GM18951 (cell line): ENCODE measurements around the gene PUS3.

Source experiments
- POLR2A ChIP-seq: IDR thresholded peaks from 4 replicates; pipeline ENCODE4 v1.6.1; 2011; ENCODE audit warnings: mild to moderate bottlenecking; ENCODE audit not compliant: insufficient read length, insufficient read depth; ENCODE audit errors: extremely low read depth
- in situ Hi-C: fragments of 300-500 bp; cut with MboI; formaldehyde crosslinking; loops from one replicate; pipeline ENCODE4 v1.12.0; 2022; ENCODE audit warnings: low sequenced_read_pairs, mixed read lengths, inconsistent platforms; ENCODE audit not compliant: unreplicated experiment

Gene PUS3

GRCh38 chr11:125945011-125945796 lies 42.2 kb upstream of the PUS3 start:
- in situ Hi-C loops = no loop called here
- no peak for TF ChIP-seq POLR2A

DNA sequence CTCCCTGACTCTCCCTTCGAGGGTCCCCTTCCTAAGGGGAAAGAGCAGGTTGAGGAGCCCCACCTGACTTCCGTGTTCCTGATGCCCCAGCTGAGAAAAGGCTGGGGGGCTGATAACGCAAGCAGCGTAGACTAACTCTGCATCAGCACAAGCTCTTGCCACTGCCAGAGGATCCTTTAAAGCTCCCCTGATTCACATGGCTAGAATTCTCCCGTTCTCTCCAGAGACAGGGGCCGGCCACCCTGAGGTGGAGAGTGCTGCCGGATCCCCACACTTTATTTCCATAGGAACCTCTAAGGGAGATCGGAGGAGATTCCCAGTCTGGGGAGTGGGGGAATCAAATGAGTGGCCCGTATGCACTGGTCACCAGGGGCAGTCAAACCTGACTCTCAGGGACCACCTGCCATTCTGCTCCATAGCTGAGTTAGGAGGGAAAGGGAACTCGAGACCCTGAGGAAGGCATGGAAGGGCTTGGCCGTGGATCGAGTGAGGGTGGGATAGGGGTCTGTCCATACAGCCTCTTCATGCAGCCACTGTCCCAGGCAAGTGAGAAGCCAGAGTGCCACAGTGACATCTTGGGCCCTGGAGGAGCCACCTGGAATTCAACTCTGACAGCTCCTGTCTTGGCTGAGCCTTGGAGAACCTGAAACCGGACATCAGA lies 41.5 kb upstream of the PUS3 start:
- no peak for TF ChIP-seq POLR2A
- in situ Hi-C loops = no loop called here

GRCh38 chr11:125943661-125944349 lies 40.8 kb upstream of the PUS3 start:
- in situ Hi-C loops = no loop called here
- no peak for TF ChIP-seq POLR2A

DNA sequence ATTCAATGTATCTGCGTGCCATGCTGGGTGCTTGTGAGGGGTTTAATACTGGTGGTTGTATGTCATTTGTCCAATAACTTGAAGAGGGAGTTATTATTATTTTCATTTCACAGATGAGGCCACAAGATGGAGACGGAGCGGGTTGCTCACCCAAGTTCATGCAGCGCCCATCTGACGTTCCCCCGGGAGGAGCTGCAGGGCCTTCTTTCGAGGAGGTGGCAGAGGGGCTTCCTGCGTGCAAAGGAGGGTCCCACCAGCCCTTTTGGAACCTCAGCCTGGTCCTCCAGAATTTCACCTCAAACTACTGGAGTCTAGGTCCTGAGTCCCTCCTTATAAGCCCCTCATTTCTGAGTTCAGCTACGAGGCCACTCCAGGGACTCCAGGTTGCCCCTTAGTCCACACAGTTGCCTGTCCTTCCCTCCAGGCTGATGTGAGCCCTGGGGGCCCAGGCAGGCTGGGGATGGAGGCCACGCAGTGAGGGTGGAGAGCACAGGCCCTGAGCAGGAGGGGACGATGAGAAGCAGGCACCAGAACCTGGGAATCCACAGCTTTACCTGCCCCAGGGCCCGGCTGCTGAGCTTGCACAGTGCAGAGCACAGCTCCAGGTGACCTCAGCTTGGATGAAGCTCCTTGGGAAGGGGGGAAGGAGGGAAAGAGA lies 39.9 kb upstream of the PUS3 start:
- in situ Hi-C loops = no loop called here
- TF ChIP-seq POLR2A = no peak

DNA sequence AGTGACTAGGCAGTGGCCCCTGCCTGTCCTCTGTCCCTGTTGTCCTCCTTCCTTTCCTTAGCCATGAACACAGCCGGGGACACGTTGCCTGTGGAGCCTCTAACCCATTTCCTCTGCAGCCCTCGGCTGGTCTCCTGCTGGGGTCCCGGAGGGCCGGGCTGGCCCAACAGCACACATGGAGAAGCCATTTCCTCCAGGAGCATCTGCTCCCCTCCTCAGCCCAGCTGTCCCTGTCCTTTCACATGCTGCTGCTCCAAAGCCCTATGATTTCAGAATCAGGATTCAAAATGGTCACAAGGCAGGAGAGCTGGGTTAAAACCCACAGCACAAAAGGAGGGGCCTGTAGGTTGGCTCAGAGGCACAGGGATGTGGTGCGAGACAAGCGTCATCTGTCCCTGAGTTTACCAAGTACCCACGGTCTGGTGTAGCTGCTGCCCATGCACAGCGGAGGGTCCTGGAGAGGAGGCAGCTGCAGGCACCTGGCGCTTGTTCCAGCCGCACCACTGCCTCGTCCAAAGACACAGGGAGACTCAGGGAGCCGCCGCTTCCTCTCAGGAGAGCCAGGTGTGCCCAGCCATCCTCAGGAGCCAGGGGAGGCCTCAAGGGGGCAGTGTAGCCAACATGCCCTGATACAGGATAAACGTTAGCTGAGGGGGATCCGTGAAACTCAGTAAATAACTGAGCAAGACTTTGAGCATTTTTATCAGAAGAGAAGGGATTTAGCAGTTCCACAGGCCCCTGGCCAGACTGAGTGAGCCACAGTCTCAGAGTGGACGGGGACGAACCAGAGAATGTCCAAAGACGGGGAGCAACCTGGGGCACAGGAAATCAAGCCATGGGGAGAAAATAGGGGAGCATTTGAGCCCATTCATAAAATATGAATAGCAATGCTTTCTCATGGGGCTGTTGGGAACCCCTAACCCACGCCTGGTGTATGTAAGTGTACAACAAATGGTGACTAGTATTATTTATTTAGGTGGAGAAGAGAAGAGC lies 38.9 kb upstream of the PUS3 start:
- no peak for TF ChIP-seq POLR2A
- in situ Hi-C loops = no loop called here

- TF ChIP-seq POLR2A = no peak
- in situ Hi-C loops = no loop called here
Measured at GRCh38 chr11:125941267-125941618, 38.2 kb upstream of the PUS3 start.

DNA sequence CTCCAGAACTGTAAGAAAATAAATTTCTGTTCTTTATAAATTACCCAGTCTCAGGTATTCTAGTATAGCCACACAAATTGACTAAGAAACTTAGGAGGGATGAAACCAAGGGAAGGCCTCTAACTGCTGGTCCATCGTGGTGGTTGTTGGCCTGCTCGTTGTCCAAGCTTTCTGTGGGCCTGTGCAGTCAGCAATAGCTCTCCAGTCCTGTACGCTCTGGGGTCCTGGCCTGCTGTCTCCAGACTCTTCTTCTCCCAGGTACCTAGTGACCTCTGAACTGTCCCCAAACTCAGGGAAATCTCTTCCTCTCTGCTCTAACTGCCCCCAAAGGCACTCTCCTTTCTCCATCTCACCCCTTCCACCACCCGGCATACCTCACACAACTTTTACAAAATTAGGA lies 37.1 kb upstream of the PUS3 start:
- in situ Hi-C loops = no loop called here

GRCh38 chr11:125939081-125939521 lies 36.1 kb upstream of the PUS3 start:
- in situ Hi-C loops = no loop called here

More for the DNA sequence above, 37.1 kb upstream of the PUS3 start:
- TF ChIP-seq POLR2A = no peak

DNA sequence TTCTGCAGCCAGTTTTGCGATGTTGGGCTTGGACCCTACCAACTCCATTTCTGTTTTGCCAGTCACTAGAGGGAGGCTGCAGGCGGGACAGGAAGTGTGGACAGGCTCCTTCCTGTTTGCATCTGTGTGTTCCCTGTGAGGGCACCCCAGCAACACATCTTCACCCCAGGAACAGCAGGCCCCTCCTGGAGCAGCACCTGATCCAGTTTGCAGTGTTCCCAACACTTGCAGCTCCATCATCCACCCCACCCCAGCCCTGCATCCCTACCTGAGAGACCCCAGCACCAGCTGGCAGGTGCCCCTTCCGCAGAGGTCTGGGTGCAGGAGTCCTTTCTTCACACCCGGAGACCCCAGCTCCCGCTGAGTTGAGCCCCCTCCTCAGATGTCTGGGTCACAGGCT lies 35.4 kb upstream of the PUS3 start:
- in situ Hi-C loops = no loop called here

More at GRCh38 chr11:125939081-125939521, 36.1 kb upstream of the PUS3 start:
- no peak for TF ChIP-seq POLR2A

DNA sequence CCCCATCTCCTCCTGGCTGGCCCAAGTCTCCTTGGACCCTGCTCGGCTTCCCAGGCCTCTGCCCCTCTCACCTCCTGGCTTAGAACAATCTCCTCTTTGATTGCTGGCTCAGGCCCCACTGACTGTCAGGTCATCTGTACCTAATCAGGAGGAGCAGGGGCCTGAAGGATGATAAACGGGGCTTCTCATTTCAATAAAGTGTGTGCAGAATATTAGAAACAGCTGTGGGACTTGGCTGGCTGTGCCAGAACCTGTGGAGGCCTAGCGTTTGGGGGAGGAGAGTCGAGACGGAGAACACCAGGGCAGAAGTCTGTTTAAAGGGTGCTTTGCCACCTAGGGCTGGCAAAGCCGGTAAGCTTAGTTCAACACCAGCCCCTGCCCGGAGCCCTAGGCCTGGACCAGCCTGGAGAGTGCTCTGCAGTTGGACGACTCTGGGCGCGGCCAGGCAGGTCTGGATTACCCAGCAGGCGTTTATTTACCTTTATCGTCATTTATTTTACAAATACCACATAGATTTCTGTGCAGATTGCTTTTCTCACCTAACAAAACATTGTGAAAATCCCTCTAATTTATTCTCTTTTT lies 32.7 kb upstream of the PUS3 start:
- in situ Hi-C loops = no loop called here
- TF ChIP-seq POLR2A = no peak

More for the DNA sequence above, 35.4 kb upstream of the PUS3 start:
- no peak for TF ChIP-seq POLR2A

- in situ Hi-C loops = no loop called here
- TF ChIP-seq POLR2A = no peak
Measured at GRCh38 chr11:125935056-125935455, 32.0 kb upstream of the PUS3 start.

- TF ChIP-seq POLR2A = no peak
- in situ Hi-C loops = no loop called here
Measured at GRCh38 chr11:125934473-125934872, 31.5 kb upstream of the PUS3 start.
